BE2C (cell line): ENCODE measurements around the gene CCR5AS.
A peak's percentile ranks its signal among the peaks of the same experiment; 100 is the strongest.

Source experiments
- DNase-seq: peaks from one replicate; pipeline ENCODE4 v3.0.0-alpha.2; 2020
- H3K27me3 ChIP-seq: fragments of 250-450 bp; sonication (Bioruptor Pico); 2 replicates; pipeline ENCODE4 v1.5.1; 2020; ENCODE audit warnings: mild to moderate bottlenecking
- H3K36me3 ChIP-seq: fragments of 250-450 bp; sonication (Bioruptor Pico); 2 replicates; pipeline ENCODE4 v1.5.1; 2020; ENCODE audit warnings: mild to moderate bottlenecking
- H3K4me1 ChIP-seq: fragments of 250-450 bp; sonication (Bioruptor Pico); 2 replicates; pipeline ENCODE4 v1.5.1; 2020
- H3K4me3 ChIP-seq: 2 replicates; pipeline ENCODE4 v1.5.1; 2011; ENCODE audit warnings: low read depth, low read length
- H3K9me3 ChIP-seq: fragments of 250-450 bp; sonication (Bioruptor Pico); 2 replicates; pipeline ENCODE4 v1.5.1; 2020
- CTCF ChIP-seq: IDR thresholded peaks from 2 replicates; pipeline ENCODE4 v1.5.1; 2012; ENCODE audit warnings: mild to moderate bottlenecking, low read depth, low read length

Gene CCR5AS

GRCh38 chr3:46375814-46376213 lies 31.1 kb downstream of the CCR5AS start:
- DNase-seq = no peak
- Histone ChIP-seq H3K4me3 (no peak overlapping the region), H3K4me1 (no peaks in the 10 kb centered on the region), H3K9me3 (no peaks in the 10 kb centered on the region), H3K27me3 (no peaks in the 10 kb centered on the region), H3K36me3 (no peaks in the 10 kb centered on the region)
- TF ChIP-seq CTCF = no peak

GRCh38 chr3:46375218-46375617 lies 31.6 kb downstream of the CCR5AS start:
- Histone ChIP-seq H3K27me3 (no peaks in the 10 kb centered on the region), H3K4me1 (no peaks in the 10 kb centered on the region), H3K9me3 (no peaks in the 10 kb centered on the region), H3K36me3 (no peaks in the 10 kb centered on the region), H3K4me3 (no peak overlapping the region)
- TF ChIP-seq CTCF = no peak
- no peak for DNase-seq

GRCh38 chr3:46374755-46375154 lies 32.1 kb downstream of the CCR5AS start:
- Histone ChIP-seq H3K27me3 (no peaks in the 10 kb centered on the region), H3K4me3 (no peak overlapping the region), H3K4me1 (no peaks in the 10 kb centered on the region), H3K36me3 (no peaks in the 10 kb centered on the region), H3K9me3 (no peaks in the 10 kb centered on the region)
- TF ChIP-seq CTCF = no peak
- no peak for DNase-seq

- no peak for DNase-seq
- Histone ChIP-seq H3K9me3 (no peaks in the 10 kb centered on the region), H3K36me3 (no peaks in the 10 kb centered on the region), H3K4me1 (no peaks in the 10 kb centered on the region), H3K27me3 (no peaks in the 10 kb centered on the region), H3K4me3 (no peak overlapping the region)
- peak; percentile 30 for TF ChIP-seq CTCF
These were observed 34.1 kb downstream of the CCR5AS start for GRCh38 chr3:46372492-46373359.

GRCh38 chr3:46371519-46372340 lies 35.1 kb downstream of the CCR5AS start:
- TF ChIP-seq CTCF = no peak
- H3K27me3 ChIP-seq = no peaks in the 10 kb centered on the region
- no peaks in the 10 kb centered on the region for H3K4me1 ChIP-seq
- H3K9me3 ChIP-seq = no peaks in the 10 kb centered on the region
- no peak for DNase-seq
- H3K36me3 ChIP-seq = no peaks in the 10 kb centered on the region
- no peak overlapping the region for H3K4me3 ChIP-seq
